ENCODE data around the gene SMAD4. TPM values are rescaled to one million over a fixed set of nuclear protein-coding genes. Genes with fewer than 3 reads are reported as not detected.

The SMAD4 gene
- total RNA-seq, 6 donors from 2014 or later = 94.7 to 140 (median 107) TPM

DNA sequence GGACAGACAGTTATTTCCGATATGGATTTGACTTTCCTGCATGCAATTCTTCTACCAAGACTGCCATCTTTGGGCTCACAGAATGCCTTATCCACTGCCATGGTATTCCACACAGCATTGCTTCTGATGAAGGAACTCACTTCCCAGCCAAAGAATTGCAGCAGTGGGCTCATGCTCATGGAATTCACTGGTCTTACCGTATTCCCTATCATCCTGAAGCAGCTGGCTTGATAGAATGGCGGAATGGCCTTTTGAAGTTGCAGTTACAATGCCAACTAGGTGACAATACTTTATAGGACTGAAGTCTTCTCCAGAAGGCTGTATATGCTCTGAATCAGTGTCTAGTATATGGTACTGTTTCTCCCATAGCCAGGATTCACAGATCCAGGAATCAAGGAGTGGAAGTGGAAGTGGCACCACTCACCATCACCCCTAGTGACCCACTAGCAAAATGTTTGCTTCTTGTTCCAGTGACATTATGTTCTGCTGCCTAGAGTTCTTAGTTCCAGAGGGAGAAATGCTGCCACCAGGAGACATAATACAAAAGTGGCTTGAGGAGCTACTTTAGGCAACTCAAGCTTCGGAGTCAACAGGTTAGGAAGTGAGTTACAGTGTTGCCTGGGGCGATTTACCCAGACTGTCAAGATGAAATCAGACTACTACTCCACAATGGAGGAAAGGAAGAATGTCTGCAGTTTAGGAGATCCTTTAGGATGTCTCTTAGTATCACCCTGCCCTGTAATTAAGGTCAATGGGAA is 23.8 kb upstream of the SMAD4 start:
- no peak overlapping the region for H3K27ac ChIP-seq
- no peaks in the 10 kb centered on the region for H3K9me3 ChIP-seq
- H3K27me3 ChIP-seq = no peaks in the 10 kb centered on the region
- H3K36me3 ChIP-seq = no peaks in the 10 kb centered on the region
- DNase-seq = peak in 1 of 2 donors; percentile 39
- peaks cover 0 to 11% (median 4%) of the 10 kb centered on the region in 4 donors for H3K4me1 ChIP-seq
- 72 to 85% methylated on average over 5 of the region's 5 CpGs for WGBS, 2 donors
- no peak for TF ChIP-seq POLR2AphosphoS5 (IDR thresholded peaks at IDR 0.05)
- TF ChIP-seq CTCF (IDR thresholded peaks at IDR 0.05) = peak in 3 of 6 experiments; percentile 7 to 42 (median 35)
- no peak for TF ChIP-seq POLR2A (IDR thresholded peaks at IDR 0.05)
- no peak for TF ChIP-seq EP300 (IDR thresholded peaks at IDR 0.05)
- H3K4me3 ChIP-seq = no peak overlapping the region
- no peak for ATAC-seq (ENCODE audit: low FRiP score in 2 of 2)

GRCh38 chr18:51006948-51007789 is 22.8 kb upstream of the SMAD4 start:
- DNase-seq (no peak), ATAC-seq (ENCODE audit: low FRiP score in 2 of 2) (no peak)
- TF ChIP-seq CTCF (IDR thresholded peaks at IDR 0.05) (no peak), POLR2AphosphoS5 (IDR thresholded peaks at IDR 0.05) (no peak), EP300 (IDR thresholded peaks at IDR 0.05) (no peak), POLR2A (IDR thresholded peaks at IDR 0.05) (no peak)
- no peaks in the 10 kb centered on the region for H3K9me3 ChIP-seq
- H3K4me3 ChIP-seq = no peak overlapping the region
- H3K27ac ChIP-seq = no peak overlapping the region
- peaks cover 0 to 11% (median 4%) of the 10 kb centered on the region in 4 donors for H3K4me1 ChIP-seq
- no peaks in the 10 kb centered on the region for H3K36me3 ChIP-seq
- no peaks in the 10 kb centered on the region for H3K27me3 ChIP-seq
- 74 to 76% methylated on average over 7 to 13 of the region's 13 CpGs for WGBS, 2 donors

DNA sequence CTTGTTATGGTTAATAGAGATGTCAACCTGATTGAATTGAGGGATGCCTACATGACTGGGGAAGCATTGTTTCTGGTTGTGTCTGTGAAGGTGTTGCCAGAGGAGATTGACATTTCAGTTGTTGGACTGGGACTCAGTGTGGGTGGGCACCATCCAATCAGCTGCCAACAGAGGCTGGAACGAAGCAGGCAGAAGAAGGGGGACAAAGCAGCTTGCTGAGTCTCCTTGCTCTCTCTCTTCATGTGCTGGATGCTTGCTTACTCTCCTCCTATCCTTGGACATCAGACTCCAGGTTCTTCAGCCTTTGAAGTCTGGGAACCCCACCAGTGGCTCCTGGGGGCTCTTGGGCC is 22.2 kb upstream of the SMAD4 start:
- TF ChIP-seq POLR2AphosphoS5 (IDR thresholded peaks at IDR 0.05) (no peak), CTCF (IDR thresholded peaks at IDR 0.05) (no peak), POLR2A (IDR thresholded peaks at IDR 0.05) (no peak), EP300 (IDR thresholded peaks at IDR 0.05) (no peak)
- DNase-seq = no peak
- Histone ChIP-seq H3K9me3 (no peaks in the 10 kb centered on the region), H3K4me3 (no peak overlapping the region), H3K4me1 (peaks cover 0 to 11% (median 4%) of the 10 kb centered on the region in 4 donors), H3K36me3 (no peaks in the 10 kb centered on the region), H3K27me3 (no peaks in the 10 kb centered on the region), H3K27ac (no peak overlapping the region)
- no peak for ATAC-seq (ENCODE audit: low FRiP score in 2 of 2)
- 95 to 100% methylated on average over 1 of the region's 1 CpG for WGBS, 2 donors

- TF ChIP-seq CTCF (IDR thresholded peaks at IDR 0.05) = no peak
- TF ChIP-seq POLR2A (IDR thresholded peaks at IDR 0.05) = no peak
- TF ChIP-seq EP300 (IDR thresholded peaks at IDR 0.05) = peak in 1 of 4 donors; percentile 78
- peak; percentile 19 to 56 for TF ChIP-seq POLR2AphosphoS5 (IDR thresholded peaks at IDR 0.05)
- peak; percentile 75 to 82 for ATAC-seq (ENCODE audit: low FRiP score in 2 of 2)
Observed at GRCh38 chr18:51009072-51009471, 20.9 kb upstream of the SMAD4 start.

More at GRCh38 chr18:51009072-51009471, 20.9 kb upstream of the SMAD4 start:
- no peaks in the 10 kb centered on the region for H3K36me3 ChIP-seq
- no peak overlapping the region for H3K4me3 ChIP-seq
- DNase-seq = peak in 1 of 2 donors; percentile 63
- peaks cover 0 to 11% (median 4%) of the 10 kb centered on the region in 4 donors for H3K4me1 ChIP-seq
- H3K27me3 ChIP-seq = no peaks in the 10 kb centered on the region
- H3K9me3 ChIP-seq = no peaks in the 10 kb centered on the region
- H3K27ac ChIP-seq = no peak overlapping the region
